Activated T-helper 9 cell treated with anti-CD3 and anti-CD28 coated beads, Interleukin-2, amount 50 U/mL, for 16 hours (primary cell): Measurements from ENCODE around the gene ZBTB7A.

Experiments
- DNase-seq: peaks from one replicate; pipeline ENCODE4 v3.0.0-alpha.2; 2020; ENCODE audit warnings: low read depth

ZBTB7A gene

DNA sequence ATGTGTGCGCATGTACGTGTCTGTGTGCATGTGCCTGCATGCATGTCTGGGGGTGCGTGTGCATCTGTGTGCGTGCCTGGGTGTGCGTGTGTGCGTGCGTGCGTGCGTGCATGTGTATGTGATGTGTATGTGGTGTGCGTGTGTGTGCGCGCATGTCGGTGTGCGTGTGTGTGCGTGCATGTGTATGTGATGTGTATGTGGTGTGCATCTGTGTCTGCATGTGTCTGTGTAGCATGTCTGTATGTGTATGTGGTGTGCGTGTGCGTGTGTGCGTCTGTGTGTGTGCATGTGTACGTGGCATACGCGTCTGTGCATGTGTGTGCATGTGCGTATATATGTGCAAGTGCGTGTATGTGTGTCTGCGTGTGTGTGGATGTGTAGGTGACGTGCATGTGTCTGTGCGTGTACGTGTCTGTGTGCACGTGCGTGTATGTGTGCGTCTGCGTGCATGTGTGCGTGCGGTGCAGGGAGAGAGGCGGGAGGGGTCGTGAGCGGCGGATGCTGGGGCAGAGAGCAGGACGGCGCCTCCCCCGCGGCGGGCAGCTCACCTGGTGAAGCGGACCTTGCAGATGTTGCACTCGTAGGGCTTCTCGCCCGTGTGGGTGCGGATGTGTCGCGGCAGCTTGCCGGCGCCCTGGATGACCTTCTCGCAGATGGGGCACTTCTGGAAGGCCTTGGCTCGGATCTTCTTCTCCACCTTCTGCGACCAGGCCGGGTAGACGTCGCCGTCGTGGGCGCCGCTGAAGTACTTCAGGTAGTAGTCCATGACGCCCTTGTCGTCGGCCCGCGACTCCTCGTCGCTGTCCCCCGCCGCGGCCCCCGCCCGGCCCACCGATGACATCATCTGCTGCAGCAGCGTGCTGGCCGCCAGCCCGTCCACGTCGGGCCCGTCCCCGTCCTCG, 13.0 kb downstream of the ZBTB7A start:
- DNase-seq = no peak

DNA sequence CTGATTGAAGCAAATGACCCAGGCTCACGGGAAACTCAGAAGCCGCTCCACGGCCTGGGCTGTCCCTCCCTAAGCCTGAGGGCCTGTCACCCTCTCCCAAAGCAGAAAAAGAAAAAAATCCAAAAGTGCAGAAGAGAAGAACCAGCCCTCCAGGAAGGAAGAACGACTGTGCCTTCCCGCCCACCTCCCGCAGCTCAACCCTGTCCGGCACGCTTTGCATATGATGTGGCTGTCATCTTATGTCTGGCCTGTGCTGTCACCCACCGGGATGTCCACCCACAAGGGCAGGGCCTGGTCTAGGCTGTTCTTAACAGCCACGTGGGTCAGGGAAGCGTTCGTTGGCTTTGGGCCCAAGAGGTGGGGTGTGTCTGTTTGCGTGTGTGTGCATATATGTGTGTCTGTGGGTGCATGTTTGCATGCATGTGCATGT, 13.7 kb downstream of the ZBTB7A start:
- no peak for DNase-seq

DNA sequence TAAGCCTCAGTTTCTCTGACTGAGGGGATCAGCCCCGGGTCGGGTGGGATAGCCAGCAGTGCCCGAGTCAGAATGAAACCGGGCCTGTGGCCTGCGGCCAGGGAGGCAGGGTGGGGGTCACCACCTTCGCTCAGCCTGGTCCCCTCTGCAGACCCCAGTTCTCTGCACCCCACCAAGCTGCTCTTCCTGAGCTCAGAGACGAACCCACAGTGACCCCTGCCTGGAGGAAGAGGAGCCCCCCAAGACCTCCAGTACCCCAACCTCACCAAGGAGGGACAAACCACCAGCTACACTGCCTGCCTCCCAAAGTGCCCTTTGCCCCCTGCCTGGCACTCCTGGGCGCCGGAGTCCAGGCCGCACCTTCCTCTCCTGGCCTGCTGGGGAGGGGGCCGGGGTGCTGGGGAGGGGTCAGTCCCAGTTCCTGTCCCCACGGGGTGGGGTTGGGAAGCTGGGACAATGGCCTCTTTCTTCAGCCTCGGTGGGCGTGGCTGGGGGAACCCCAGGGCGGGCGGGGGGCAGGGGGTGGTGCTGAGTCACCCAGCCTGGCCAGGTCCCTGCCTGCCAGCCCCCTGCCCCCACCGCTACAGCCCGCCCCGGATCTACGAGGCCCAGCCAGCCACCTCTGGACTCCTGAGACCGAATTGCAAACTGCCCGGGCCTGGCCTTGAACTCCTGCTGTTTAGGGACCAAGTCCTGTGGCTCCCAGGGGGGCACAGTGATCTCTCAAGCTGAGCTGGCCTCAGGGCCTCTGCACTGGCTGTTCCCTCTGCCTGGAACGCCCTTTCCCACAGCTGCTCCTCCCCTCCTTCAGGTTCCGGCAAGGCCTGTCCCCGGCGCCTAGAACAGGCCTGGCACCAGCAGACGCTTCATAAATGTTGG, 14.3 kb downstream of the ZBTB7A start:
- no peak for DNase-seq

DNA sequence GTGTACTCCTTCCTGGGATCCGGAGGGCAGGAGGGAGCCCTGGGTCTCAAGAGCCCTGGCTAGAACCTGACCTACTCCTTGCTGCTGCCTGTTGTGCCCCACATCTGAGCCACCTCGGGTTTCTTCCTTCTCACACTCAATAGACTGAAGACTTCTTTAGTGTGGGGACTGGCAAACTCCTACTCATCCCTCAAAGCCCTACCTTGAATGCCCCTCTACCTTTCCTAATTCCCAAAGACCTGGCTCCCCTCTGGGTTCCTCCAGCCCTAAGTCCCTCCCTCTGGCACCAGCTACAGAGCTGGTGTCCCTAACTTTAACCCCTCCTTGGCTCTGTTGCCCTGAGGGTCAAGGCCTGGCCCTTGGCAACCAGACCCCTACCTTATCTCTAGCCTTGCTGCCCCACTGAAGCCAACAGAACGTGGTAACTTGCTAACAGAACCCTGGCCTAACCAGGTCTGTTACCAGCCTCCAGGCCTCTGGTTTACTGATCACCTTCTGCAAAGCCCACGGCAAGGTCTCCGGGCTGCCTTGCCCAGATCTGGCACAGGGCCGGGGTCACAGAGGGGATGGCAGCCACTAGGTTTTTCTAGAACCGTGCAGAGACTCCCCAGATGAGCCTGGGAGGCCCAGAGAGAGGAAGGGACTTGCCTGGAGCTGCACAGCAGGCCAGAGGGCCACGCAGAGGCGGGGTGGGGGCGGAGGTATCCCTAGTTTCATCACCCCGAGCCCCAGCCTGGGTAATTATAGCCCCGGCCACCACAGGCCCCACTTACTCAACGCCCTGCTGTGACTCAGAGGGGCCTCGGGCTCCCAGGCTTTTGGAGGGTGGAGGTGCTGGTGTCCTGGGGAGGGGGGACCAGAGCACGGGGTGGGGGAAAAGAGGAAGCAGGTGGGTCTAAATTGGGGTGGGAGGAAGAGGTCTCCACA, 15.3 kb downstream of the ZBTB7A start:
- no peak for DNase-seq

DNA sequence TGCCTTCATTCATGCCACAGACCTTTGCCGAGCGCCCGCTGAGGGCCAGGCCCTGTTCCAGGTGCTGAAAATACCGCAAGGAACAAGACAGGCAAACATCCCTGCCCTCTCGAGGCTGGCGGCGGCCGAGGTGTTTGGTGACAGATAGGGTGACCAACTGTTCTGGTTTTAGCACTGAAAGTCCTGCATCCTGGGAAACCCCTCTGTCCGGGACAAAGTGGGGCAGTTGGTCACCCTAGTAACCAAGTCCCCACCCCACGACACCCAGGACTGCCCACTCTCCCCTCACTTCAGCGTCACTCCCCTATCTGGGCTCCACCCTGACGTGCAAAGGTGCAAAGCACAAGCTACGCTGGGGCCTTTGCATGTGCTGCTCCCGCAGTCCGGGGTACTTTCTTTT, 17.3 kb downstream of the ZBTB7A start:
- DNase-seq = no peak

DNA sequence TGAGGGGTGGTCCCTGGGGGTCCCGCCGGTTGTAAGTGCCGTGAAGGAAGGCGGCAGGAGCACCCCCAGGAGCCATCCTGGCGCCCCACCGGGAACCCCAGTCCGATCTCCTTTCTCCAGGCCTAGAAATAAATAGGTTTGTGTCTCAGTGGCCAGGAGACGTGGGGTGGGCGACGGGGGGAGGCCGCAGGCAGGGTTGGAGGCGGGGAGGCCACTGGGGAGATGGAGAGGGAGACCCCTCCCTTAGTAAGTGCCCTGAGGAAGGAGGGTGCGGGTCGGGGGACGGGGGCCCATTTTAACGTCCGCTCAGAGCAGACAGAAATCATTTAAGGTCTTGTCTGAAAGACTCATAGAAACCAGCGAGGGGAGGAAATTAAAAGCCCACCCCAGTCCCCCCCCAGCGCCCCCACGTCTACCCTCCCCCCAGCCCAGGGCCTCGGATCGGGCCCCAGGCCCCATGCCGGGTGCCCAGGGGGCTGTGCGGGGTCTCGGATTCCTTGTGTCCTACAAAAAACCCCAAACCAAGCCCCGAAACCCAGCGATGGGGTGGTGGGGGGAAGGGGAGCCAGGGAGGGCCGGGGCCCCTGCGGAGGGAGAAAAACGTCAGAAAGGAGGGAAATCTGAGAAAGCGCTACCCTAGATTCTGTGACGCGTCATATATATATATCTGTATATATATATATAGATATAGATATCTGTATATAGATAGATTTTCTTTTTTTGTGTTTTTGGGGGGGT, 19.6 kb downstream of the ZBTB7A start:
- DNase-seq = no peak

DNA sequence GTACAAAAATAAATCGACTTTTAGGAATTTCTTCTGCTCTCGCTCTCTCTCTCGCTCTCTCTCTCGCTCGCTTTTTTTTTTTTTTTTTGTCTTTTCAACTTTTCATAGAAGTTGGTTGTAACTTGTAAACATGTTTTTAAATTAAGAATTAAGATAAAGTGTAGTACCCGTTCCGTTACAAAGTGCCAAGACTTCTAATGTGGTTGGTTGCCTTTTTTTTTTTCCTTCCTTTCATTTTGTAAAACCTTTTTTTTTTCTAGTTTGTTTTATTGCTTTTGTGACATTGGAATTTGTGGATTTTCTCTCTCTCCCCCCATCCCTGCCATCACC, 20.4 kb downstream of the ZBTB7A start:
- DNase-seq = no peak

DNA sequence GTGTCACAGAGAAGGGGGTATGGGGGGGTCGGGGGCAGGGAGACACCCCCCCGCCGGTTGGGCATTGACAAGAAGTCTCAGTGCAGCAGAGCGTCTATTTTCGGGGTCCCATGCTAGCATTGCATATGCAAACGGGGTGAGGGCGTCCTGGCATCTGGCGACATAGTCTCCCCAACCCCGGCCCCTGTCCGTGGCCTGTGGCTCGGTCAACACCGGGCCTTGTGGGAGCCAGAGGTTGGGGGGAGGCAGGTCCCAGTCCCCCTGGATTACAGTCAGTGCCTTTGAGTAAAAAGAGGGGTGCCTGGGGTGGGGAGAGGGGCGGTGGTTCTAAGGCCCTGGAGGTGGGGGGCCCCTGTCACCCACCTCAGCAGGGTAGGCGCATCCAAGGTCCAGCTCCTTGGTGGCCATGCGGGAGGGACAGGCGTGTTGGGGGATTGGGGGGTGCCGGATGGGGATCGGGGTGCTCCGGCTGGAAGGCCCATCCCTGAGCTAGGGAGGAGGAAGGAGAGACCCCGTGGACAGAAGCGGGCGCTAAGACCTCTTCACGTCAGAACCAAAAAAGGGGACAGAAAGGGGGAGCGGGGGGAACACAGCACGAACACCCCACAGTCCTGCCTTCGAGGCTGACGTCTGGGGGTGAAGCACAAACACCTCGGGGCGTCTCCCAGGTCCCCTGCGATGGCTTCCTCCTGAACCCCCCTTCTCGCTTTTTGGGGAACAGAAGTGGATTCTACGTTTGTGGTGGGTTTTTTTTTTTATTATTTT, 20.9 kb downstream of the ZBTB7A start:
- no peak for DNase-seq

DNA sequence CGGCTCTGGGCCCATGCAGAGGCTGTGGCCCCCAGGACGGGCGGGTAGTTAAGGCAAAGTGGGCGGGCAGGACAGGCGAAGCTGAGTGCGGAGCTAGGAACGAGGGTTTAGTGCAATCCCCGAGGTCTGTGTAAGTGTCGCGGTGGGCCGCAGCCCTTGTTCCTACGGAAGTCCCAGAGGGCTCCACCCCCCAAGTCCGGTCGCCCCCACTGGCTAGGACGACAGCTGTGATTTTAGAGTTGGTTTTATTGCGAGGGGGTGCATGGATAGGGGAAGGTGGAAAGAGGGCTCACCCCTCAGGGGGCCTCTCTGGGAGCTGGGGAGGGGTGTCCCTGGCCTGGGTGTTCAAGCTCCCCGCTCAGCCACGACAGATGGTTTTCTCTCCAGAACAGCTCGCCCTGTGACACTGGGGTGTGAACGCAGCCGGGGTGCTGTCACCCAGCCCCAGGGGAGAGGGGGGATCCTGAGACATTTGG, 21.7 kb downstream of the ZBTB7A start:
- DNase-seq = no peak

DNA sequence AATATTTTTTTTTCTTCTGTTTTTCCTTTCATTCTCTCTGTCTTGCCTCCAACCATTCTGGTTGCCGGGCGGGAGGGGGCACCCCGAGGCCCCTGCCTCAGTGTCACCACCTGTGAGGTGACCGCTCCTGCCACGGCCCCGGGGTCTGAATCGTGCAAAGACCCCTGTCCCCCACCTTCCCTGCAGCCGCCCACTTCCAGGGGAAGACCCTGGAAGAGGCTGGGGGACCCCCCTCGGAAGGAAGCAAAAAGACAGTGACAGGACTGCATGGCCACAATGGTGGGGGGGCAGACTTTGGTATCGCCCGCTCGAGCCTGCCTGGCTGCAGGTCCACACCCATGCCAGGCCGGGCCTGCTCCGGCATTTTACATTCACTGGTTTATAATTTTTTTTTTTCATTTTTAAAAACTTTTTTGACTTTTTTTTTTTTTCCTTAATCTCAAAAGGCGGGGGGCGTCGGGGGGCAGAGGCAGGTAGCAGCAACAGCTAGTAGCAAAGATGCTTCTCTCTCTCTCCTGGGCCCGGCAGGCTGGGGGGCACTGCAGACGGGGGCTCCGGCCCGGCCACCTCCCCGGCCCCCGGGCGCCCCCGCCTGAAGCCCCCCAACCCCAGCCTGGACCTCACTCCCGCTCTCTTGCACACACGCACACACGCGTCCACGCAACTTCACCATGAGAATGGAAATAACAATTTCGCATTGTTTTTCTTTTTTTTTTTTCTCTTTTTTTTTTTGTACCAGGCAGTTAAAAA, 22.6 kb downstream of the ZBTB7A start:
- no peak for DNase-seq

DNA sequence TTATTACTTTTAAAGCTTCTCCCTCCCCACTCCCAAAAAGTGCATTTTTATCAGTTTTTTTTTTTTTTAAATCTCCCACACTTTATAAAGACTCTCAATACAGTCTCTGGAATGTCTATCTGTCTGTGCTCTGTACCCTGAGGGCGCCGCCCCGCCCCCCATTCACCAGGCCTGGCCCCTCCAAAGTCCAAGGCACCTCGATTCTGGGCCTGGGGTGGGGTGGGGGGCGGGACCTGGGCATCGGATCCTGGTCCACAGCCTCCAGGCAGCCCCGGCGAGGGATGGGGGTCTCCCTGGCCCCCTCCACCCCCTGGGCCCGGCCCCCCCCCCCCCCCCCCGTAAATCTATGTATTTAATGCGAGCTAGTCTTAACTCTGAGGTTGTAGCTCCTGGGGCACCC, 23.3 kb downstream of the ZBTB7A start:
- DNase-seq = no peak

DNA sequence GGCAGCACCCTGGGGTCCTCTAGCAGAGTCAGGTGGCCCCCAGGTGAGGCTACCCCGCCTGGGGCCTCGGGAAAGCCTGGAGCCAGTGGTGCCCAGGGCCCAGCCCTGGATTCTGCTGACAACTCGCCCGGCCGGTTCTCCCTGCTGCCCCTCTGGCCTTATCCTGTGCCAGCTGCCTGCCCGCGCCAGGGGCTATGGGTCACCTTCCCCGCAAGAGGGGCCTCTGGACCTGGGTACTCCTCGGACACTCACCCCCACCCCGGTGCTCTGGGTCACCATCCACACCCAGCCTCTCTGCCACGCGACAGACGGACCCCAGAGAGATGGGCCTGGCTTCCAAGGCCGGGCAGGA, 24.0 kb downstream of the ZBTB7A start:
- no peak for DNase-seq

DNA sequence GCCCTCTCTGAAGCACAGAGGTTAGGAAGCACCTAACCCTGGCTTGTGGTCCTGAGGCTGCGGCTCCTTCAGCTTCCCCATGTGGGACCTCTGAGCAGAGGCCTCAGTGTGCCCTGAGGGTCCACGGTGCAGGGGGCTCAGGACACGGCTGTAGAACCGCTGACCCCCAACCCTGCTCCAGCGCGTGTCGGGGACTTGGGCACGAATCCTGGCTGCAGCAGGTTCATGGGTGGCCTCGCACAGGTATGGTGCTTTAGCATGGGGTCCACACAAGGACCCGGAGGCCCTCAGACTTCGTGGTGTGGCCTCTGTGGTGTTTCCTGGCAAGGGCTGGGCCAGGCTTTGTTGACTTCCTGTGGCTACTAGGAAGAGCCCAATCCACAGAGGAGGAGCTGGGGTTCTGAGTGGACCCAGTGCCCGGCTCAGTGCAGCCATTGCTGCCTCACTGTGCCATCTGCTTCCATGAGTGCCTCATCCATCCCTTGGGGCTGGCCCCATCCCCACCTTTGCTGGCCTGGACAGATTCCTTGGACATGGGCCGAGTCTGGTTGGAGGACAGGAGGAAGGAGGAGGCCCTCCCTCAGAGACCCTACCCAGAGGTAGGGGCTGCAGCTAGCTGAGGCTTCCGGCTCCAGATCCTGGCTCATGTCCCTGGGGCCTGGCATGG, 24.5 kb downstream of the ZBTB7A start:
- DNase-seq = no peak

DNA sequence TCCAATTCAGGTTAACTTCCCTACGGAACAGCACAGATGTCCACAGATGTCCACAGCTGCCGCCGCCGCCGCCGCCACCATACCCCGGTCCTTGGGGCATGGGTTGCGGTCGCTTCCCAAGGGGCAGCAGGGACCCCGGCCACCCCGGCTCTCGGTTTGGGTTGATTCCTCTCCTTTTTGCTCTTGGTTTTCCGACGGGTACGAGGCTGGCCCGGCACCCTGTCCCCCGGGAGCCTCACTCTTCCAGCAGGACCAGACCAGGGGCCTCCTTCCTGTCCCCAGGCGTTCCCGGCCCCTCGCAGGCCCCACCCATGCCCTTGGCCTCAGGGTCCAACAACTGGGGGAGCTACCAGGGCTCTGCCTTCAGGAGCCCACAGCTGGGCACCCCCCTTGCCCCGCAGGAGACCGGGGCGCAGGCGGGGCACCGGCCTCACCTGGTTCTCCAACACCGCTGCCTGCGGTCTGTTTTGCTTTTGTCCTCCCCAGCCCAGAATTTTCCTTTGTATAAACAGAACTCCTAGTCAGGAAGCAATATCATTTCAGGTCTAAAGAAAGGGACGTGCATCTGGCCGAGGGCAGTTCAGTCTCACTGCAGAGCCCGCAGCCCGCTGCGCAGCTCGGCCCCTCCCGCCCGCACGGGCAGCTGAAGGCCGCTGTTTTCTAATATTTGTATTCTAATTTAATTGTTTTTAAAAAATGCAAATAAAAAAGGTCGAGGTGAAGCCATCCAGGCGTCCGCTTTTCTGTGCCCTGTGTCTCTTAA, 27.9 kb downstream of the ZBTB7A start:
- DNase-seq = no peak

DNA sequence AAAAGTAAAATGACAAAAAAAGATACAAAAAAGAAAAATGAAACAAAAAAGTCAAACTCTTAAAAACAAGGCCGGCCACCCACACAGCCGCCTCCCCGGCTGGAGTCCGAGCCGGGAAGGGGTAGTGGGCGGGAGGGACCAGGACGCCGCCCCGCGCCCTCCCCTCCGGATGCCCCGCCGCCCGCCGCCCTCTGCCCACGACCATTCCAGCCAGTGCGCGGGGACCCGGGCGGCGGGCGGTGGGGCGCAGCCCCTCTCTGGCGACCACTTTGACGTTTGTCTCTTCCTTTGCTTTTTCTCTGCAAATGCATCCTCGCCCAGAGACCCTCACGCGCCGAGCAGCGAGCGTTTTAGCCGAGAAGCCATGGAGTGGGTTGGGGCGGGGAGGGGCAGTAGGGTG, 28.6 kb downstream of the ZBTB7A start:
- no peak for DNase-seq

DNA sequence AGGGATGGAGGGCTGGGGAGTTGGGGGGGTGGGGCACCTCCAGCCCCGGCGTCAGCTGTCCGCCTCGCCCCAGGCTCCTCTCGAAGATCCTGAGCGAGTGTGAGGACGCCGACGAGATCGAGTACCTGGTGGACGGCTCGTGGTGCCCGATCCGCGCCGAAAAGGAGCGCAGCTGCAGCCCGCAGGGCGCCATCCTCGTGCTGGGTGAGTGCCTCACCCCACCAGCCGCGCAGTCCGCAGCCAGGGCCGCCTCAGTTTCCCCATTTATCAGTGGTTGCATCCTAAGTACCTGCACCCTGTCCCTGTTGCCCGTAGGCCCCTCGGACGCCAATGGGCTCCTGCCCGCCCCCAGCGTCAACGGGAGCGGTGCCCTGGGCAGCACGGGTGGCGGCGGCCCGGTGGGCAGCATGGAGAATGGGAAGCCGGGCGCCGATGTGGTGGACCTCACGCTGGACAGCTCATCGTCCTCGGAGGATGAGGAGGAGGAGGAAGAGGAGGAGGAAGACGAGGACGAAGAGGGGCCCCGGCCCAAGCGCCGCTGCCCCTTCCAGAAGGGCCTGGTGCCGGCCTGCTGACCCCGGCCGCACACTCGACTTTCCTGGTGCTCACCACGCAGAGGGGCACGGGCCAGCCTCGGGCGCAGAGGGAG, 29.3 kb downstream of the ZBTB7A start:
- no peak for DNase-seq

DNA sequence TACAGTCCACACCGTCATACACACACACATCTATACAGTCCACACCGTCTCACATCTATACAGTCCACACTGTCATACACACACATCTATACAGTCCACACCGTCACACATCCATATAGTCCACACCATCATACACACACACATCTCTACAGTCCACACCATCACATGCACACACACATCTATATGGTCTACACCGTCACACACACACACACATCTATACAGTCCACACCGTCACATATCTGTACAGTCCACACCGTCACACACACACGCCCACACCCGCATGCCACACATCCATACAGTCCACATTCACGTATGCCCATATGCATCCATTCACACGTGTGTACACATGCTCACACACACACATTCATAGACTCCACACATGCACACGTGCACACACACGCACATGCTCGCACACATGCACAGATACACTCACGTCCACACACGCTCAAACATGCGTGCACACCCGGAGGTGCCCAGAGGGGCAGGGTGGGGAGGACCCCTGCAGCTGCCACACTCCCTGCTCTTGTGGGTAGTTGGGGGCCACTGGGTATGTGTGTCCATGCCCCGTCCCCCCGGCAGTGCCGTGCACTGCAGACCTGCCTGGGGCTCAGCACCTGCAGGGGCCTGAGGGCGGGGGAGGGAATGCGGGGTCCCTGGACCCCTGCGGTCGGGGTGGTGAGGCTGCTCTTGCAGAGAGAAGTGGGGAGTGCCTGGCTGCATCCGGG, 30.0 kb downstream of the ZBTB7A start:
- no peak for DNase-seq
